Measurements from ENCODE around the gene DOCK4. TPM values are rescaled to one million over a fixed set of nuclear protein-coding genes. Genes with fewer than 3 reads are reported as not detected.

DOCK4 gene
- polyA plus RNA-seq, 1 donor, result 7.5 TPM

- DNase-seq (ENCODE audit: low read depth), result no peak
Measured at GRCh38 chr7:112214883-112215282, 8.7 kb upstream of the DOCK4 start.

GRCh38 chr7:112214268-112214667 lies 8.1 kb upstream of the DOCK4 start:
- DNase-seq (ENCODE audit: low read depth), result no peak

DNA sequence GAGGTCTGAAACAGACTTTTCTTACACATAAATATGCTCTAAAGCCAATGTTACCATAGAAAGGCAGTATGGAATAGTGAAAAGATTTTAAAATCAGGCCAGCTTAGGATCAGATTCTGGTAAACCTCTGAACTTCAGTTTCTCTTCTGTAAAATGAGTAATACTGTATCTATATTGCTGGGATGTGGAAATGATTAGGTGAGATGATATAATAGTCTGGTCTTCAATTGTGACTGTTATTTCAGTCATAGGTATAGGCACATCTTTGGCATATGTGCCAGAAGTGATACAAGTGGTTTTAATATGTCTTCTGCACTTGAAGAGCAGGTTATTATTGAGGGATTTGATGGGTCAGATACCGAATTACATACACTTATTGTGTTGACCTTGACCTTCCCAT lies 7.5 kb upstream of the DOCK4 start:
- DNase-seq (ENCODE audit: low read depth), result no peak

DNA sequence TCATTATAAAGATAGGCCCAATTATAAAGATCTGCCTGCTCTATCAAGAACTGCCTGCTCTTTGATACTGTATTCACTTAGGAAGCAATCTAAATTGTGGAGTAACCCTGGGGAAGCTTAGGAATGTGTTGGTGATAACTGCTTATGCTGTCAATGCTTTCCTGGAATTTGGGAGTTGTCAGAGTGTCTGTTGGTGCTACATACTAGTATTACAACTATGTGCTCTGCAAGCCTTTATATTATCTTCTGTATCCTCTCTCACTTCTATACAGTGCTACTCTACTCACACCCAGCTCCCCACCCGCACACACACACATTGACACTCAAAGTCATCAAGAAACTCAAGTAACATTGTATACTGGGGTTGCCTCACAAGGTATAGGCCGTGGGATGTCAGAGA lies 6.4 kb upstream of the DOCK4 start:
- DNase-seq (ENCODE audit: low read depth), result no peak

DNA sequence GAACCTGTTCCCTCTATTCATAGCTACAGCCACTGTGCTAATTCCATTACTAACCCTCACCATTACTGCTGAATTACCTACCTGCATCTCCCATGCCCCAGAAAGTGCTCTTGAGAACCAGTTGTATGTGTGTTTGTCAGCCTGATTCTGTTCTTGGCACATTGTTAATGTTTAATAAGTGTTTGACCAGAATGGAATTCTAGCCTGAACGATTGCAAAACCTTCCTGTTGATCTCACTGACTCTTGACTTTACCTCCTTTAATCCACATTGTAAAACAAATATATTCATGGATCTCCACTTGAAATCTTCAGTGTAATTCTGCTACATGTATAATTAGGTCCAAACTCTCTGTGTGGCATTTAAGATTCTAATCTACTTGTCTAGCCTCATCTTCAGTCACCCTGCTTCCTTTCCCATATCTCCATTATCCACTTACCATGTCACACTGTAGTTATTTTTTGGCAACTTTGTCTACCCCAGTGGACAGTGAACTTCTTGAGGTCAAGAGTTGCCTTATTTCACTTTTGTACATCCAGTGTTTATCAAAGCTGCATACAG lies 5.2 kb upstream of the DOCK4 start:
- no peak for DNase-seq (ENCODE audit: low read depth)

DNA sequence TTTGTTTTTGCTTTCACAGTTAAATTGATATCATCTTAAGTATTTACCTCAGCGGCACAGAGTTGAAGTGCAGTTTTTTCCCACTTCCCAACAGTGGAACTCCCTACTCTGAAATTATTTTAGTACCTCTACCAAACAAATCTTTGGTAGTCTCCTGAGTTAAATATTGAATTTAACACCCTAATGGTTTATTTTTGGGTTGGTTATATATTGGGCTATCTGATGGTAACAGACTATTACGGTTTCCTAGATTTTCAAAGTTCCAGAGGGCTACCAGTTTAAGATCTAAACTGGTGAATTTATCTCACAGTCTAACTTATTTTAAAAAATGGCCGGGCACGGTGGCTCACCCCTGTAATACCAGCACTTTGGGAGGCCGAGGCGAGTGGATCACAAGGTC lies 1.6 kb upstream of the DOCK4 start:
- no peak for DNase-seq (ENCODE audit: low read depth)

GRCh38 chr7:112206991-112207592 lies 893 bp upstream of the DOCK4 start:
- no peak for DNase-seq (ENCODE audit: low read depth)

DNA sequence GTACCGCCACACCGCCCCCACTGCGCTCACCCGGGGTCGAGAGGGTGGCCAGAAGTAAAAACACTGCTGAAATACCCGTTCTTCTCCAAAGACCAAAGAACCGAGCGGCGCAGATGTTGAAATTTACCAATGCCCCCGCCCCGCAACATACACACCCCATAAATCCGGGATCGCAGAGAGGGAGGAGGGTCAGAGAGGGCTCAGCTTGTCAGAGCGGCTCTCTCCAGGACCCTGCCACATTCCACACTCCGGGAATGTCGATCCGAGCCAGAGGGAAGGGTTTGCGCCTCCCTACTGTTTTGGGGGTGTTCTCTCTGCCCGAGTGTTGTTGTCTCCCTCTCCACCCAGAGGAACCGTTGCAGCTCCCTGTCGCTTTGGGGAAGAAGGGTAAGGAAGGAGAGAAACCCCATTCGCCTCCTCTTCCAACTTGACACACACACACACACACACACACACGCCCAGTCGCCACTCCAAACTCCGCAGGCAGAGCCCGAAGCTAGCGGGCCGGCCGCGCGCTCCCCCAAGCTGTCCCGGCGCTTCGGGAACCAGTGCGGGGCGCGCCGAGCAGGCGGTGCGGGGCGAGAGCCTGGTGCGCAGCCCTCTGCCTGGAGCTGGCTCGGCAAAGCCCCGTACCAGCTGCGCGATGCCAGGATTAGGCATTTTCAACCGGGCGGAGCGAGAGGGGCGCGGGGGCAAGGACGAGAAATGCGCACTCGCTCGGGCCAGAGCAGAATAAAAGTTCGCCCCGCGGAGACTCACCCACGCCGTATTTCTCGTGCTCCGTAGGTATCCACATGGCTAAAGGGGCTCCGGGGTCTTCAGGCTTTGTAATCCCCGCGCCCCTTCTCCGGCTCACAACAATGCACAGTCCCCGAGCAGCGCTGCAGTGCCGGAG lies 609 bp downstream of the DOCK4 start:
- DNase-seq (ENCODE audit: low read depth), result no peak

DNA sequence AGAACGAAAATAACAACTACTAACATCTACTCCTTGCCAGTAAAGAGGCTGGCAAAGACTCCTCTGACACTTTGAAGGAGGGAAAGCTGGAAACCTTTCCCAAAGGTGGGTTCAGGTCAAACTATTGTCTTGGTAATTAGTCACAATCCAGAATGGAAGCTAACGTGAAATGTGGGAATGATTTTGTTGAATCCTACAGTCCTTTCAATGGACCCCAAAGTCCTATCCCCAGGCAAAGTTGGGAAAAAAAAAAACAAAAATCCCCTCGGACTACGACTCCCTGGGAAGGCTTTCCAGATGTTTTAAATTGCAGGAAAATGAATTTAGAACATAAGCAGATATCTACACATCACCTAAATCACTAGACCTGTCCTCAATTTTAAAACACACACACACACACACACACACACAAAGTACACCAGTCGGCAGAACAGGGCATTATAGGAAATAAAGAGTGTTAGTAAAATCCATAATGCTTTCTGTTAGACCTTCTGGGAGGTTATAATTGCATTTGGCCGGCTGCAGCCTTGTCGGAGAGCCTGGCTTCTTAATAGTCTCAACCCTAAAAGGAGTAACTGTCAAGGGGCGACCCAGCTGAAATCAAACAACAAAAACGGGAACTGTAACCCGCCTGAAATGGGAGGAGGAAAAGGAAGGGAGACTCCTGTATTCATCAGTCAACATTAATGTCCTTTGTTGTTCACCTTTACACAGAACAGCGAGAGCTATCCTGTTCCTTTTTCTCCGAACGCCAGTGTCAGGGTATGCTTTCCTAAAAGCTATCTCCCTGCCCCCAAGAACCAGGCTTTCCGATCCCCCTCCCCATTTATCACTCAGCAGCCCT lies 1.5 kb downstream of the DOCK4 start:
- DNase-seq (ENCODE audit: low read depth), result no peak

DNA sequence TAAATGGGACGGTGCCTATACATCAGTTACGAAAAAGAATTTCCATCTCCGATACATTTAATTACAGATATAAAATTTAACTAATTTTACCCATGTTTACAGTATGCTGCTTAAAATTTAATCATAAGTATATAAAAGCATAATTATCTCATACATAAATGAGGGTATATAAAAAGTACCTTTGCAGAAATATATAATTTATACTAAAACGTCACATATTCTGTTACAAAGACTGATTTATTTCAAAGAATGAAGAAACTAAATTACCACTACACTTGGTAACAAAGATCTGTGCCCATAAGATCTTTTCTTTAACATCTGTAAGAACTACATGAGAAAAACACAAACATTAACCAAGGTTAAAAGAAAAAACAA lies 2.8 kb downstream of the DOCK4 start:
- no peak for DNase-seq (ENCODE audit: low read depth)

GRCh38 chr7:112202816-112203215 lies 3.4 kb downstream of the DOCK4 start:
- no peak for DNase-seq (ENCODE audit: low read depth)

DNA sequence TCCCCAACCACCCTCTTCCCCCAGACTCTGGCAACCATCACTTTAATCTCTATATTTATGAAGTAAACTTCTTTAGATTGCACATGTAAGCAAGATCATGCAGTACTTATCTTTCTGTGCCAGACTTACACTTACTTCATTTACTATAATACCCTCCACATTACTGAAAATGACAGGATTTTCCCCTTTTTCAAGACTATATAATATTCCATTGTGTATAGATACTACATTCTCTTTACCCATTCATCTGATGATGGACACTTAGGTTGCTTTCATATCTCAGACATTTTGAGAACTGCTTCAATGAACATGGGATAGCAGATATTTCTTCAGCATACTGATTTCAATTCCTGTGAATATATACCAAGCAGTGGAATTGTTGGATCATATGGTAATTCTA lies 4.4 kb downstream of the DOCK4 start:
- DNase-seq (ENCODE audit: low read depth), result no peak

DNA sequence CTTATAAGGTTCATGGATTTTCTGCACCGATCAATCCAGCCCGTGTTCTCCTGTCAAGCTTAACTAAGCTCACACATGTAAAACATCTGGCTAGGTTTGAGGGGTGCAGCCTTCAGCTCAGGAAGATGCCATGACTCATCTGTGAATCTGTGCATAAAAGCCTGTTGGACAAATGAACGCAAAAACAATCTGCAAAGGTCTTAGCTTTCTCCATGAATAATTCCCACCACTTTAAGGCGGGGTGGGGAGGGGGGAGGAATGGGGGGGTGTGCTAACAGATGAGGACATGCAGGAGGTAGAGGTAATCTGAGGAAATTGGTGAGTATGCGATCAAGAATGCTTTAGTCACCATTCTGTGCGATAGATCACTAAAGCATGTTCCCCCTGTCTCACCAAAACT lies 4.8 kb downstream of the DOCK4 start:
- no peak for DNase-seq (ENCODE audit: low read depth)

GRCh38 chr7:112199672-112200071 lies 6.5 kb downstream of the DOCK4 start:
- no peak for DNase-seq (ENCODE audit: low read depth)

GRCh38 chr7:112199035-112199655 lies 7.1 kb downstream of the DOCK4 start:
- no peak for DNase-seq (ENCODE audit: low read depth)

- no peak for DNase-seq (ENCODE audit: low read depth)
Measured at GRCh38 chr7:112197322-112197721, 8.9 kb downstream of the DOCK4 start.

GRCh38 chr7:112195717-112196116 lies 10.5 kb downstream of the DOCK4 start:
- no peak for DNase-seq (ENCODE audit: low read depth)

DNA sequence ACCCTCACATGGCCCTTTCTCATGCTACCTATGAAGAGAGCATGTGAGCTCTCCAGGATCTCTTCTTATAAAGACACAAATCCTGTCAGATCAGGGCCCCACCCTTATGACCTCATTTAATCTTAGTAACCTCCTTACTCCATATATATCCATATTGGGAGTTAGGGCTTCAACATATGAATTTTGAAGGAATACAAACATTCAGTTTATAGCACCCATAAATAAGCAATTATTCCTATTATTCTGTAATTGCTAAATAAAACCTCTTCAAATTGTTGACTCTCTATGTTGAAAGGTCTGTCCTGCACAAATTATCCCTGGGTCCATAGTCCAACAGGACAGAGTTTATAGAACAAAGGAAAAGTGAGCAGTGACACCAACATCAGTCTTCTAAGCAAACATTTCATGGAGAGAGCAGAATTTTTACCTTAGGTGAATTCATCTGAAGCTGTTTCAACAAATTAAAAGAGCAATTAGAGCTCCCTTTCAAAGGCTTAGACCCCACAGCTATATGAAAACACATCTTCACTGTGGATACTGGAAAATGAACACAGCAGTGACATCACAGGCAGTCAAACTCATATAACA lies 12.2 kb downstream of the DOCK4 start:
- no peak for DNase-seq (ENCODE audit: low read depth)

DNA sequence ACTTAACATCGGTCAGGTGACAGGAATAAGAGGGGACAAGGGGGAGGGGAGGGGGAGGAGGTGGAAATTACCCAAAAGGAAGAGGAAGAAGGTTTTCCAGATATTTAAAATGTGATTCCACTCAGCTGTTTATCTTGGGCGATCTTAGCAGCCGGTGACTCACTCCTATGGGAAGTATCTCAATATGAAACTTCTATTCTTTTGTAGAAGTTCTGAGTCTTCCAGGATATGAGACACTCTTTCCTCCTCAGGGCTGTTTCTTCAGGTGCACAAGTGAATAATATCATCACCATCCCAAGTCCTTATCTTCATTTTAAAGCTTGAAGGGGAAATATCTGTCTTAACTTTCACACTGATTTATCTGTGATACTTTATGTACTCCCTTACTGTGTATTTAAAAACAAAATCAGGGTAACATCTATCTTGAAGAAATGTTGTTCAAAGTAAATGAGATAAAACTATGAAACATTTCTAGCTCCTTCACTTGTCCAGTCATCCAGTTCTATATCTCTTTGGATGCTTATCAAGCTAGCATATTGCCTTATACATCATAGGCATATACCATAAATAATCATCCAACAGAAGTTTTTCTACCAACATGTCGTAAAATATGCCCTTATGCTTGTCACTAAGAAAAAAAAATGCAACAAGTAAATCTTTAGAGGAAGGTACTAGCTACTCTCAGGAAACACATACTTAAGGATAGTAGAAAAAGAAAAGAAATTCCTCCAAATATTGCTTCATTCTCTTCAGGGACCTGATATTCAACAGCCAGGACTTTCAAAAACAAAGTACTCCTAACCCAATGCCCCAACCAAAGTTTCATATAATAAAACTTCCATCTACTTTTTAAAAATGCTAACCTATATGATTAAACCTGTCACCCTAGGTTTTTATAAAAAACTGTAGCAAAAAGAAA lies 13.7 kb downstream of the DOCK4 start:
- no peak for DNase-seq (ENCODE audit: low read depth)

- no peak for DNase-seq (ENCODE audit: low read depth)
Measured at GRCh38 chr7:112190120-112190519, 16.1 kb downstream of the DOCK4 start.
